Measurements from ENCODE around the gene NKD1. TPM values are rescaled to one million over a fixed set of nuclear protein-coding genes. Genes with fewer than 3 reads are reported as not detected.

The NKD1 gene
- polyA plus RNA-seq, 6 donors from 2014 or later = 0.01 to 0.36 (median 0.10) TPM; not detected in 2

- DNase-seq = no peak
- Mint-ChIP-seq H3K36me3 (peaks cover 0 to 8% of the 10 kb centered on the region in 2 donors), H3K9me3 (peaks cover 7 to 18% (median 11%) of the 10 kb centered on the region in 7 donors), H3K27ac (no peak overlapping the region), H3K4me3 (no peak overlapping the region), H3K4me1 (no peaks in the 10 kb centered on the region), H3K27me3 (peaks cover 39 to 68% (median 65%) of the 10 kb centered on the region in 3 donors)
- no peak for ATAC-seq (ENCODE audit: low read depth in 2 of 2)
These were observed 22.9 kb upstream of the NKD1 start for GRCh38 chr16:50525262-50525661.

- Mint-ChIP-seq H3K27me3 (peaks cover 36 to 70% (median 62%) of the 10 kb centered on the region in 3 donors), H3K4me1 (no peaks in the 10 kb centered on the region), H3K36me3 (peaks cover 0 to 8% of the 10 kb centered on the region in 2 donors), H3K9me3 (peaks cover 8 to 20% (median 12%) of the 10 kb centered on the region in 7 donors), H3K4me3 (no peak overlapping the region), H3K27ac (no peak overlapping the region)
- no peak for ATAC-seq (ENCODE audit: low read depth in 2 of 2)
- DNase-seq = no peak
These were observed 22.5 kb upstream of the NKD1 start for GRCh38 chr16:50525716-50526115.

- H3K4me1 Mint-ChIP-seq = no peaks in the 10 kb centered on the region
These were observed 21.9 kb upstream of the NKD1 start for GRCh38 chr16:50526249-50526648.

GRCh38 chr16:50526796-50527195 is 21.4 kb upstream of the NKD1 start:
- Mint-ChIP-seq H3K36me3 (peaks cover 0 to 8% of the 10 kb centered on the region in 2 donors), H3K4me3 (no peak overlapping the region), H3K9me3 (peaks cover 8 to 27% (median 12%) of the 10 kb centered on the region in 7 donors), H3K27me3 (peaks cover 35 to 61% (median 55%) of the 10 kb centered on the region in 3 donors), H3K27ac (no peak overlapping the region), H3K4me1 (no peaks in the 10 kb centered on the region)
- ATAC-seq (ENCODE audit: low read depth in 2 of 2) (no peak), DNase-seq (no peak)

More at GRCh38 chr16:50526249-50526648, 21.9 kb upstream of the NKD1 start:
- peaks cover 8 to 23% (median 12%) of the 10 kb centered on the region in 7 donors for H3K9me3 Mint-ChIP-seq
- H3K36me3 Mint-ChIP-seq = peaks cover 0 to 8% of the 10 kb centered on the region in 2 donors
- peak overlapping the region in 1 of 8 donors; percentile 52 for H3K4me3 Mint-ChIP-seq
- peaks cover 35 to 65% (median 61%) of the 10 kb centered on the region in 3 donors for H3K27me3 Mint-ChIP-seq
- DNase-seq (no peak), ATAC-seq (ENCODE audit: low read depth in 2 of 2) (no peak)
- H3K27ac Mint-ChIP-seq = peak overlapping the region in 1 of 6 donors; percentile 17

- ATAC-seq (ENCODE audit: low read depth in 2 of 2) = no peak
- Mint-ChIP-seq H3K9me3 (peaks cover 8 to 27% (median 12%) of the 10 kb centered on the region in 7 donors), H3K27ac (no peak overlapping the region)
These were observed 19.4 kb upstream of the NKD1 start for GRCh38 chr16:50528820-50529219.

GRCh38 chr16:50529334-50529733 is 18.9 kb upstream of the NKD1 start:
- Mint-ChIP-seq H3K4me3 (no peak overlapping the region), H3K36me3 (peaks cover 0 to 8% of the 10 kb centered on the region in 2 donors), H3K4me1 (no peaks in the 10 kb centered on the region), H3K27ac (no peak overlapping the region), H3K27me3 (peaks cover 25 to 76% (median 33%) of the 10 kb centered on the region in 3 donors), H3K9me3 (peaks cover 8 to 27% (median 12%) of the 10 kb centered on the region in 7 donors)
- ATAC-seq (ENCODE audit: low read depth in 2 of 2) = no peak
- no peak for DNase-seq

More at GRCh38 chr16:50528820-50529219, 19.4 kb upstream of the NKD1 start:
- H3K4me3 Mint-ChIP-seq = no peak overlapping the region
- no peaks in the 10 kb centered on the region for H3K4me1 Mint-ChIP-seq
- peaks cover 25 to 72% (median 36%) of the 10 kb centered on the region in 3 donors for H3K27me3 Mint-ChIP-seq
- no peak for DNase-seq
- peaks cover 0 to 8% of the 10 kb centered on the region in 2 donors for H3K36me3 Mint-ChIP-seq

- ATAC-seq (ENCODE audit: low read depth in 2 of 2) (no peak), DNase-seq (no peak)
- Mint-ChIP-seq H3K4me3 (no peak overlapping the region), H3K27me3 (peaks cover 26 to 65% (median 27%) of the 10 kb centered on the region in 3 donors), H3K9me3 (peaks cover 8 to 28% (median 16%) of the 10 kb centered on the region in 7 donors), H3K36me3 (peaks cover 0 to 8% of the 10 kb centered on the region in 2 donors), H3K27ac (no peak overlapping the region), H3K4me1 (no peaks in the 10 kb centered on the region)
These were observed 17.6 kb upstream of the NKD1 start for GRCh38 chr16:50530277-50531236.

GRCh38 chr16:50531359-50531758 is 16.8 kb upstream of the NKD1 start:
- no peaks in the 10 kb centered on the region for H3K4me1 Mint-ChIP-seq
- peaks cover 8 to 29% (median 16%) of the 10 kb centered on the region in 7 donors for H3K9me3 Mint-ChIP-seq
- H3K27me3 Mint-ChIP-seq = peaks cover 19 to 64% (median 28%) of the 10 kb centered on the region in 3 donors
- H3K4me3 Mint-ChIP-seq = no peak overlapping the region
- ATAC-seq (ENCODE audit: low read depth in 2 of 2) (no peak), DNase-seq (no peak)
- peaks cover 0 to 8% of the 10 kb centered on the region in 2 donors for H3K36me3 Mint-ChIP-seq
- H3K27ac Mint-ChIP-seq = no peak overlapping the region

- Mint-ChIP-seq H3K9me3 (peaks cover 8 to 29% (median 16%) of the 10 kb centered on the region in 7 donors), H3K27ac (no peak overlapping the region), H3K36me3 (peaks cover 0 to 8% of the 10 kb centered on the region in 2 donors), H3K4me3 (no peak overlapping the region), H3K27me3 (peaks cover 21 to 59% (median 24%) of the 10 kb centered on the region in 3 donors), H3K4me1 (no peaks in the 10 kb centered on the region)
- ATAC-seq (ENCODE audit: low read depth in 2 of 2) = no peak
- no peak for DNase-seq
These were observed 16.3 kb upstream of the NKD1 start for GRCh38 chr16:50531901-50532300.

GRCh38 chr16:50532576-50532975 is 15.6 kb upstream of the NKD1 start:
- peaks cover 0 to 8% of the 10 kb centered on the region in 2 donors for H3K36me3 Mint-ChIP-seq
- ATAC-seq (ENCODE audit: low read depth in 2 of 2) (no peak), DNase-seq (no peak)
- H3K27me3 Mint-ChIP-seq = peaks cover 19 to 59% (median 24%) of the 10 kb centered on the region in 3 donors
- no peak overlapping the region for H3K4me3 Mint-ChIP-seq
- H3K27ac Mint-ChIP-seq = peak overlapping the region in 1 of 6 donors; percentile 56
- peaks cover 8 to 29% (median 16%) of the 10 kb centered on the region in 7 donors for H3K9me3 Mint-ChIP-seq
- H3K4me1 Mint-ChIP-seq = no peaks in the 10 kb centered on the region

- DNase-seq = no peak
- peaks cover 22 to 54% (median 23%) of the 10 kb centered on the region in 3 donors for H3K27me3 Mint-ChIP-seq
- peaks cover 8 to 29% (median 16%) of the 10 kb centered on the region in 7 donors for H3K9me3 Mint-ChIP-seq
- no peak for ATAC-seq (ENCODE audit: low read depth in 2 of 2)
- no peaks in the 10 kb centered on the region for H3K4me1 Mint-ChIP-seq
- H3K36me3 Mint-ChIP-seq = peaks cover 0 to 8% of the 10 kb centered on the region in 2 donors
- no peak overlapping the region for H3K27ac Mint-ChIP-seq
- no peak overlapping the region for H3K4me3 Mint-ChIP-seq
These were observed 14.9 kb upstream of the NKD1 start for GRCh38 chr16:50533317-50533716.

- H3K27me3 Mint-ChIP-seq = peaks cover 15 to 49% (median 17%) of the 10 kb centered on the region in 3 donors
- no peaks in the 10 kb centered on the region for H3K4me1 Mint-ChIP-seq
- no peak overlapping the region for H3K4me3 Mint-ChIP-seq
- ATAC-seq (ENCODE audit: low read depth in 2 of 2) (no peak), DNase-seq (no peak)
- H3K9me3 Mint-ChIP-seq = peaks cover 6 to 23% (median 12%) of the 10 kb centered on the region in 7 donors
- peaks cover 0 to 4% of the 10 kb centered on the region in 2 donors for H3K36me3 Mint-ChIP-seq
- H3K27ac Mint-ChIP-seq = no peak overlapping the region
These were observed 14.1 kb upstream of the NKD1 start for GRCh38 chr16:50534091-50534490.

- H3K4me3 Mint-ChIP-seq = no peak overlapping the region
- peaks cover 6 to 18% (median 9%) of the 10 kb centered on the region in 7 donors for H3K9me3 Mint-ChIP-seq
- ATAC-seq (ENCODE audit: low read depth in 2 of 2) (no peak), DNase-seq (no peak)
- H3K27me3 Mint-ChIP-seq = peaks cover 15 to 50% (median 18%) of the 10 kb centered on the region in 3 donors
- H3K27ac Mint-ChIP-seq = no peak overlapping the region
- H3K36me3 Mint-ChIP-seq = no peaks in the 10 kb centered on the region
- H3K4me1 Mint-ChIP-seq = no peaks in the 10 kb centered on the region
These were observed 13.6 kb upstream of the NKD1 start for GRCh38 chr16:50534556-50534955.

Data from naive B cell (primary cell).